ENCODE results near the gene GBE1.
"Not testable (repeated sequence)": the region's sequence is repeated elsewhere in the genome, so short reads cannot be mapped to it uniquely, and the experiment has no call there.

GBE1 gene

DNA sequence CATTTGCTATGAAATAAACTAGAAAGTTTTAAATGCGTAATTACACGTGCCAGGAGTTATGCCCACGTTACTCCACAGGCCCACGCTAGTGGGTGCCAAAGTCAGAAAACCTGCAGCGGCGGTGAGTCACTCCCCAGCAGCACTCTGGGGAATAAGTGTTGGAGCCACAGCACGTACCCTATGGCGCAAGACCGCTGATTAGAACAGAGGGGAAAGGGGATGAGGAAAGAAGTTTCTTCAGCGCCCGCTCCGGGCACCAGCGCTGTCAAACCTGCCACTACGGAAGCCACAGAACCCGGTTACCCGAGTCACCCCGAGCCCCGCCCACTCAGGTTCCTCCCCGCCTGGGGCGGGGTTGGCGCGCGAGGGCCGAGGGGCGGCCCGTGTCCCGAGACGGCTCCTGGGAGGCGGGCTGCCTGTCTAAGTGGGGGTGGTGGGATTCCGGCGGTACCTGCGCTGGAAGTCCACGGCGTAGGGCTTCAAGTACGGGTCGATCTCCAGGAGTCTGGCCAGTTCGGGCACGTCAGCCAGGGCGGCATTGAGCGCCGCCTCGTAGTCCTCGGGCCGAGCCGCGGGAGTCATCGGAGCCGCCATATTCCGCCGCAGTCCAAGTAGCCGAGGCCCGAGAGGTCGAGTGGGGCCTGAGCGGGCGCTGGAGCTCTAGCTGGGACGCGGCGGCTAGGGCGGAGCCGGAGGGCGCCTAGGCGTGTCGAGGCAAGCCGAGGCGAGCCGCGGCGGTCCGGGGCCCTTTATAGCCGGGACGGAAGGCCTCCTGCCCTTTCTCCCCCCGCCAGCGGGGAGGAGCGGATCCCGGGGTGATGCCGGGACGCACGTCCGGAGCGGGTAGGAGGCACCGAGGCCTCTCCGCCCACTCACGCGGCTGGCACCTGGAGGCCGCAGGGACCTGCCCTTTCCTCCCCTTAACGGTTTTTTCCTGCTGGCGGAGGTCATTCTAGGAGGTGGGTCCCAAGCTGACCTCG is at the start of gene GBE1:
GBE1 (minus strand) TSS at position 722 of the 980 bp plus-strand sequence; CDS start at position 594, 128 bp downstream.
- peak; percentile 82 for FAIRE-seq

DNA sequence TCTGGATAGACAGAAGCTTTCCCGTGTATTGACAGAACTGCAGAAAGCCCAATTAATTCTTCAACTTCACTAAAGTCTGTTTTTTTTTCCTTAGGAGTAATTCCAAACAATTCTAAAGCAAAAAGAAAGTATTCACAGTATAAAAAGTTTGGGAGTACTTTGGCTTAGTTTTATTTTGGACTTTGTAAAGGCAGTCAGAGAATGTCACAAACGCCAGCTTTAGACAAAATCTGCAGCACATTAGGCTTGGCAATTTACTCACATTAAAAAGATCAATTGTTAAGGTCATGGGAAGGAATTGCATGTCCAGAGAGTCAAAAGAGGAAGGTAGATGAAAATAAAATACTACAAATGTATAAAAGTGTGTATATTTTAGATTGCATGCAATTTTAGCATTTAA is 47.5 kb upstream of the GBE1 start:
- FAIRE-seq: no peak

DNA sequence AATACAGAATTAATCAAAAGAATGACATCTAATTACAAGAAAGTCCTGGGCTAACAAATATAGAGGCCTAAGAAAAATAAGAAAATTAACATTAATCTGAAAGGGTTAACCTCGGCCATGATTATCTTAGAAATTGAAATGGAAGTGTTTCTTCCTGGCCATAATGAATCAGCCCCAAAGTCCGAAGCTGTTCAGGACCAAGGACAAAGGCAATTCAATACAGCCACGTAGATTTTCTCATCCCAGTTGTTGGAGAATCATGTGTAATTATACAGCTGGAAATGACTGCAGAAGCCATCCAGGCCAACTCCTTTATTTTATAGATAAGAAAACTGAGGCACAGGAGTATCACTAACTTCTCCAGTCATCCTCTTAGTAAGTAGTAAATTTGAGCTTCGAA is 38.0 kb upstream of the GBE1 start:
- FAIRE-seq: no peak

DNA sequence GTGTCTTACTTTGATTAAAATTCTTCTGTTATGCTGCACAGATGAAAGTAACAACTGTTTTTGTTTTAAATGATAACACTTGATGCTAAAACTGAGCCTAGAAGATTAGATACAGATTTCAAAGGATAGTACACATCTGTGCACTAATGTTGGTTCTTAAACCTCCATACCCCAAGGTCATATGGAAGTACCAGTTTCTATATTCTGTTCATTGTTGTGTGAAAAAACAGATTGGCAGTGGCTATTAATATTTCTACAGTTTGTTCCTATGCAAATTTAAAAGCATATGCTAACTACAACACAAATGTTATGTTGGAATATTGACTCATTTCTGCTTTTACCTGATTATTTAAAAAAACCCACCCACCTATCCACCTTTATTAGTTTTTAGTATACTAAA is 32.0 kb upstream of the GBE1 start:
- FAIRE-seq: no peak

DNA sequence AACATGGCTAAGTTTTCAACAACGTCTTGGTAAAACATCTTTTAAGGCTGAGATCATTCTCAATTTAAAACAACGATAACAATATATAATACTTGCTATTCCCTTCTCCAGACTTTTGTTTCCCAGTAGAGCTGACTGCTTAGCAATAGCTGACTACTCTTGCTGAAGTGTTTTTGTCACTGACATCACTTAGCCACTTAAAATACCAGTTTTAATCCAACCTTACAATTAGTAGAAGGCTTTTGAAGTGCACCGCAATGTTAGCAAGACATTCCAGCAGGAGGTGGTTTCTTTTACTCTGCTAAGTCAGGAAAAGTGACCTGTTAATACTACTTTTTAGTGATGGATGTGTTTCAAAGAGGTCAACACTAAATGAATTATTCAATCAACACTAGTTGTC is 28.7 kb upstream of the GBE1 start:
- FAIRE-seq: no peak

DNA sequence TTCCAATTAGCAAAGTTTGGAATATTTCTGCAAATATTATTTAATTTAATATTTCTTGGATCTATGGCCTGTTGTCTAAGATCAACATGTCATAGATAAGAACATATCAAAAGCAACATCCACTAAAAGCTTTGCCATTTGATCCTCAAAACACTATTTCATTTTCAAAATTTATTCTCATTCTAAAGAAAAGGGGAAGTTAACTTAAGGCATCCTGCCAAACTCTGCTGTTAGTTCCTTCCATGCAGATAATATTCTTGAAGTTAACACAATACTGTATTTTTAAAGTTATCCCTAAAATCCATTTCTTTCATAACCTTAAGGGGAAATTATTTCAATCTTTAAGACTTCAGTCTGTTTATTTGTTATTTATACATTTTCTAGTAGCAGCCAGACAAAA is 28.2 kb upstream of the GBE1 start:
- no peak for FAIRE-seq

DNA sequence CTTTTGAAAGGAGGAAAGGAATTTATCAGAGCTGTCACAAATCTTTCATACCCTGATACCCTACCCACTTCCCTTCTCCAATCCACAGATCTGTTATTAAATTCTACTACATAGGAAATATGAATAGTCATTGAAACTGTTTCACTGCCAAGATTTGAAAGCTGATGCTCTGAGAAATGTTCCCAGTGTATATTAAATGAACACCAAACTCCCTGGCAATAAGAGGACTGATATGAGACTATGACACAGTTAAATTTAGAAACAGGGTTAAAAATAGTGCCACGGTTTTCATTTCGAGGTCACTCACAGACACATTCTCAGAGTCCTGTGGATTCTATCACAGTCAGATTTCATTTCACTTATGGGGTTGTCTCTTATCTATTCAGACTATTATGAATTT is 27.2 kb upstream of the GBE1 start:
- no peak for FAIRE-seq

DNA sequence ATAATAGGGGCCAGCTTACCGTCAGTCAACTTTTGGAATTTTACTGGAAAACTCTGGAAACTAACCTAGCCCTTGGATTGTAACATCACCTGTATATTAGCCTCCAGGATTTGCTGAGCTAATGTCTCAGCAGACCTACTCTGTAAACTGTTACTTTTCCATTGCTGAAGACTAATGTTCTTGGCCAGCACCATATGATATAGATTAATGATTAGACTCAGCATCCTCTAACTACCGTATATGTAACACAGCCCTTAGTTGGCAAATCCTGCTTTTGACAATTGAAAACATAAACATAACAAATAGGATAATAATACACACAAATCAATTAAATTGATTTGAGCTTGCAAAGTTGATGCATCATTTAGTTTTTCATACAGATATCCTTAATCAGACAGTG is 26.6 kb upstream of the GBE1 start:
- FAIRE-seq: no peak

DNA sequence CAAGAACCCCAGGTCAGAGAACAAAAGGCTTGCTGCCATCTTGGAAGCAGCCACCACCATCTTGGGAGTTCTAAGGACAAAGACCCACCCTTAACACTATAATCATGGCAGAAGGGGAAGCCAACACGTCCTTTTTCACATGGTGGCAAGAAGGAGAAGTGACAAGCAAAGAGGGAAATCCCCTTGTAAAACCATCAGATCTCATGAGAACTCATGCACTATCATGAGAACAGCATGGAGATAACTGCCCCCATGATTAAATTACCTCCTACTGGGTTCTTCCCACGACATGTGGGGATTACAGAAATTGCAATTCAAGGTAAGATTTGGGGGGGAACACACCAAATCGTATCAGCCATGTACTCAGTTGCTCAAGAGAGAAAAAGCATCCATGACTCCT is 21.1 kb upstream of the GBE1 start:
- no peak for FAIRE-seq

DNA sequence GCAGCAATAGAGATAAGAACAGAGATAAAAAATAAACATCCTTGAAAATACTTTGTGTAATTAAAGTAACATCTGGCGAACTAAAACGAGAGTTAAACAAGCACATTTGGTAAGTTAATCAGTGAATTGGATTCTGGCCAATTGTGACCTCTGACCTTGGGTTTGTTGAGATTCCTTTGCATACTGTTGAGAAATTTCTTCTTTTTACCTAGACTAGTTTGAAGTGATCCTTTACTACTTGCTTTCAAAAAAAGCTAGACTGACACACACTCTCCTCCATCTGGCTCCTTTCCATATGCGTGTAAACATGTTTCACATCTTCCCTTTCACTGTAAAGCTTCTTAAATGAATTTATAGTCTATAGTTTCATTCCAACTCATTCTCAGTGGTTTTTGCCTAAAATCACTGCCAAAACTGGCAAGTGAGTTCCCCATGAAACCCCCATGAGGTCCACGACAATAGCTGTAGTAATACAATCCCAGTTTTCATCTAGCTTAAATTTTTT is 17.3 kb upstream of the GBE1 start:
- FAIRE-seq: no peak

DNA sequence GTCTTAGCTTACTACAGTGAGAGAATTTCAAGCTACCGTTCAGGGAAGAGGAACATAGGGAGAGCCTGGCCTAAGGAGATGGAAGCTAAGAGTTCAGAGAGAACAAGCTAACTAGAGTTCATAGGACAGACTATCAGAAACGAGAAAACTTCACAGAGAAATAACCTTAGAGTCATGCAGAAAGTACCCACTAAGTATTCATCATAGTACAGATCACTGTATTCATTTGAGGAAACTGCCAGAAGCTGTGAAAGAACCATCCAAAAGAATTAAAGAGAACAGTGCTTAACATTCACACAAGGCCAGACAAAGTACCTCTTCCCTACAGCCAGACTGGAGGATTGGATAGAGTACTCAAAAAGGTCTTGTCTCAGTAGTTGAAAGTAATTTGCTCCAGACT is 15.2 kb upstream of the GBE1 start:
- FAIRE-seq: no peak

DNA sequence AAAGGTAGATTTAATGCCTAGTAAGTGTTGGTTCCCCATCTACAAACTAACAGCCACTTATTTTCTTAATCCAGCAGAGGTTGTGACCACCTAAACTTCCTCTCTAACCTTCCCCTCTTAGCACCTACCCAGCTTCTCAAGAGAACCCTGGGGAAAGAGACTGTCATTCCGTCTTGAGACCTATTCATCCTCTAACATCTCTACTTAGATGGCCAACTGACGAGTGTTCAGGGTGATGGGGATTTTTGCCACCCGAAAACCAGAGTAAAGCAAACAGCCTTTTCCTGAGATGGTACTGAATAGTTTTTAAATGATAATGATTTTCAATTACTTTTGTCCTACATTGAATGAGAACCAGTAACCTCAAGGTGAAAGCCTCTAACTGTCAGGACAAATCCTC is 9.3 kb upstream of the GBE1 start:
- FAIRE-seq: no peak

DNA sequence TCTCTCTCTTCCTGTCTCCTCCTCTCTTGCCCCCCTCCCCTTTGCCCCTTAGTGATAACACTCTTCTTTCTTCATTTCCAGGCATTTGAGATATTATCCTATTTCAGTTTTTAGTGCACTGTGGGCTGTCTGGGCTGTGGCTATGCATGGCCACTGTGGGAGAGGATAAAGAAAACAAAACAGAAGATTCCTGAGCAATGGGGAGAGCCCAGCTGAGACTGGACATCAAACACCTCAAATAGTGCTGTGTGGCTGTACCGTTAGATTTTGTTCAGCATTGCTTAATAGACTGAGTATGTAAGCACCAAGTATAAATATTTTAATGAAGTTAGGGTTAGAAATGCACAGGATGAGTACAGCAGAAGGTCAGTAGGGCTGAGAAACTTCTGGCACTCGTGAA is 7.9 kb upstream of the GBE1 start:
- no peak for FAIRE-seq

DNA sequence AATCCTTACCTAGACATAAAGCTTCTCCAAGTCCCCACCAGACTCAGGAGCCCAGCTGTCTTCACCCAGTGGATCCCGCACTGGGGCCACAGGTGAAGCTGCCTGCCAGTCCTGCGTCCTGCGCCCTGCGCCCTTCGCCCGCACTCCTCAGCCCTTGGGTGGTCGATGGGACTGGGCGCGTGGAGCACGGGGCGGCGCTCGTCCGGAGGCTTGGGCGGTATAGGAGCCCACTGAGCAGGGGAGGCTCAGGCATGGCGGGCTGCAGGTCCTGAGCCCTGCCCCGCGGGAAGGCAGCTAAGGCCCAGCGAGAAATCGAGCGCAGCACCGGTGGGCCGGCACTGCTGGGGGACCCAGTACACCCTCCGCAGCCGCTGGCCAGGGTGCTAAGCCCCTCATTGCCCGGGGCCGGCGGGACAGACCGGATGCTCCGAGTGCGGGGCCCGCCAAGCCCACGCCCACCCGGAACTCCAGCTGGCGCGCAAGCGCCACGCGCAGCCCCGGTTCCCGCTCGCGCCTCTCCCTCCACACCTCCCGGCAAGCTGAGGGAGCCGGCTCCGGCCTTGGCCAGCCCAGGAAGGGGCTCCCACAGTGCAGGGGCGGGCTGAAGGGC is 5.9 kb upstream of the GBE1 start:
- FAIRE-seq: not testable (repeated sequence)

DNA sequence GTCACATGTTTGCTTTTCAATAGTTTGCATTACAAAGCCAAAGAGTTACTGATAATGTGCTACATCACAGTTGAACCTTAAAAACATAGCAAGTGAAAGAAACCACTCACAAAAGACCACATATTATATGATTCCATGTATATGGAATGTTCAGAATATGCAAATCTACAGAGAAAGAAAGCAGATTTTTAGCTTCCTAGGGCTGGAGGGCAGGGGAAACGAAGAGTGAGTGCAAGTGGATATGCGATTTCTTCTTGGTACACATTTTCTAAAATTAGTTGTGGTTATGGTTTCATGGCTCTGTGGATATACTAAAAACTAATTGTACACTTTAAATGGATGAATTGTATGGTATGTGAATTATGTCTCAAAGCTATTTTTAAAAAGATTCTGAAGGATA is 4.0 kb upstream of the GBE1 start:
- FAIRE-seq: no peak

DNA sequence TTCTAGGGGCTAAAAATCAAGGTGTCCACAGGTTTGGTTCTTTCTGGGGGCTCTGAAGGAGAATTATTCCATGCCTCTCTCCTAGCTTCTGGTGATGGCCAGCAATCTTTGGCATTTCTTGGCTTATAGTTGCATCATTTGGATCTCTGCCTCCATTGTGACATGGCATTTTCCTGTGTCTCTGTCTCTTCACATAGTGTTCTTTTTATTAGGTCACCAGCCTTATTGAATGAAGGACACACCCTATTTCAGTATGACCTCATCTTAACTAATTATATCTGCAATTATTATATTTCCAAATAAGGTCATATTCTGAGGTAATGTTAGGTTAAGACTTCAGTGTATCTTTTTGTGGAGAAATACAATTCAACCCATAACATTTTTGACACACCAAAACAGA is 3.2 kb upstream of the GBE1 start:
- FAIRE-seq: no peak

DNA sequence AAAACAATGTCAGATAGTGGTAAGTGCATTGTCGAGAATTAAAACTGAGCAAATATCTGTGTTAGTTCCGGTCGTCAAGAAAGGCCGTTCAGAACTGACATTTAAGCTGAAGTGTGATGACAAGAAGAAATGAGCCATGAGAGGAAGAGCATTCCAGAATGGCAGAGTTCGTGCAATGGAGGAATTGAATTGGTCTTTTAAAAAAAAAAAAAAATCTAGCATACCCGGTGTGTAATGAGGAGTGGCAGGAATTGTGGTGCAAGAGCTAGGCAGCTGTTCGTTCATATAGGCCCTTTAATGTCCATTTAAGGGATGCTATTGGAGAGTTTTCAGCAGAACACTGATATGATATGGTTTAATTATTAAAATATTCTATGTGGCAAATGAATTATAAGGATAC is 2.6 kb upstream of the GBE1 start:
- no peak for FAIRE-seq

DNA sequence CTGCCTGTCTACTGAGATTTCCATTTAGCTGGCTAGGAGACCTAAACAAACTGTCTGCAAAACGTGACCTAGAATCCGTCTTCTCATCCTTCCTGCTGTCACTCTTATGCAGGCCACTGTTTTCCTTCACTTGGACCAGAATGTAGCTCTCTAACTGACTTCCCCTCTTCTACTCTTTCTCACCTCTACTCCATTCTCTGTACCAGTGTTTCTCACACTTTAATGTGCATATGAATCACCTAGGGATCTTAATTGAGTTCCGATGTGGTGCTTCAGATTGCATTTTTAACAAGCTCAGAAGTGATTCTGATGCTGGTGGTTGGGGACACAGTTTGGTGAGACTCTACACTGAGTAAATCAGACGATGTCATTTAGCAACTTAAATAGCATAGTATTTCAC is 1.6 kb upstream of the GBE1 start:
- FAIRE-seq: no peak

DNA sequence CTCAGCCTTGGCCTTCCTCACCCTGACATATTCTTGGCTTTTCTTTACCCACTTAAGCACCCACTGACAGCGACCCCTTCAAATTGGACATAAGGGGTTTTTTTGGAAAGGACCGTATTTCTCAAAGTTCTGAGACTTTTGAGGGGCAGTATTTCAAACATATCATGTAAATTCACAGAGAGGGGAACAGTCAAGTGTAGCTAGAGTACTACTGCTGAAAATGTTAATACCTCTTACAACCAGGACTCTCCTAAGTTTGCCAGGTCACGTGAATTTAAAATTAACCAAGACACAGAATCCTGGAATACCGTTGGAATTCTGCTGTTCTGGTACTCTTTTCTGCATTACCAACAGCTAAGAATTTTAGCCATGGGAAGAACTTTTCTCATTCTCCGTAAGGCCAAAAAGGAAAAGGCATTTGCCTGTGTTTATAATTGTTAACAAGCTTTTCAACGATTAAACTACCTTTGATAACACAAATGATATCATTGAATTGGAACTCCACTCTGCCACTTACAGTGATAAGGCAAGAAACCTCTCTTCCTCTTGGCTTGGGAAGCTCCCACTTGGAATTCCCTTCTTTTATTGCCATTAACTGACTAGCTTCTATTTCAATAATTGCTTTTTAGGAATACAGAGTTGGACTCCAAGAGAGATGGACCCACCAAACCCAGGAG is 597 bp upstream of the GBE1 start:
- FAIRE-seq: no peak

DNA sequence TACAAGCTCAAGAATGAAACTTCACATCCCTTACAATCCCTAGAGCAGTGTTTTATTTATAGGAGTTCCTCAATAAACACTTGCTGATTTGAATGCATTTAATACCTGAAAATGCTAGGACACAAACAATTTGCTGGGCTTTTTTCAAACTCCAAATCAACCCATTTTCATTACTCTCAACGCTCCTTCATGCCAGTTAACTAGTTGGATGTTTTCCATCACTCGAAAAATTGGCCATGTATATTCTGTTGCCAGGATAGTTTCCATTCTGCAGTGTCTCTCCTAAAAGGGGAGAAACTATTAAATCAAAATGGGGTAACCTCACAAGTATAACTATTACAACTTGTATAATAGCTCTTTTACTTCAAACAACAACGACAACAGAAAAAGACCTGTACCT is 1.2 kb downstream of the GBE1 start:
- no peak for FAIRE-seq

DNA sequence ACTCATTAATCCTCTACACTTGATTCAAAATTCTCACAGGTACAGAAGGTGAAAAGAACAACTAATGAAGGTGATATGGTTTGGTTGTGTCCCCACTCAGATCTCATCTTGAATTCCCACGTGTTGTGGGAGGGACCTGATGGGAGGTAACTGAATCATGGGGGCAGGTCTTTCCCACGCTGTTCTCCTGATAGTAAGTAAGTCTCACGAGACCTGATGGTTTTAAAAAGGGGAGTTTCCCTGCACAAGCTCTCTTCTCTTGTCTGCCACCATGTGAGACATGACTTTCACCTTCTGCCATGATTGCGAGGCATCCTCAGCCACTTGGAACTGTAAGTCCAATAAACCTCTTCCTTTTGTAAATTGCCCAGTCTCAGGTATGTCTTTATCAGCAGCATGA is 2.7 kb downstream of the GBE1 start:
- not testable (repeated sequence) for FAIRE-seq

DNA sequence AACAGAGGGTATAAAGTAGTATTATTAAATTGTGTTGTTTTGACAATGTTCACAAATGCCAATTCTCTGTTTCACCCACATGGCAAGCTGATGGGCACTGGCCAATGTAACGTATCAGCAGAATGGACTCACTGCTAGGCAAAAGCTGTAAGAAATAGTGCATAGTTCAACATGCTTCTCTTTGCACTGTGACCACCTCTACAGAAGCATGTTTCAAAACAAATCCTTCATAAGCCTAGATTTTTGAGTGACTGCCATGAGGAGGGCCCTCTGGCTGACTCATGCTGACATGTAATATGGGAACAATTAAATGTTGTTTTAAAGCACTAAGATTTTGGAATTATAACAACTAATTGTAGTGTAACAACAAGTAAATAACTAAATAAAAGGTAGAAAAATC is 3.2 kb downstream of the GBE1 start:
- no peak for FAIRE-seq

DNA sequence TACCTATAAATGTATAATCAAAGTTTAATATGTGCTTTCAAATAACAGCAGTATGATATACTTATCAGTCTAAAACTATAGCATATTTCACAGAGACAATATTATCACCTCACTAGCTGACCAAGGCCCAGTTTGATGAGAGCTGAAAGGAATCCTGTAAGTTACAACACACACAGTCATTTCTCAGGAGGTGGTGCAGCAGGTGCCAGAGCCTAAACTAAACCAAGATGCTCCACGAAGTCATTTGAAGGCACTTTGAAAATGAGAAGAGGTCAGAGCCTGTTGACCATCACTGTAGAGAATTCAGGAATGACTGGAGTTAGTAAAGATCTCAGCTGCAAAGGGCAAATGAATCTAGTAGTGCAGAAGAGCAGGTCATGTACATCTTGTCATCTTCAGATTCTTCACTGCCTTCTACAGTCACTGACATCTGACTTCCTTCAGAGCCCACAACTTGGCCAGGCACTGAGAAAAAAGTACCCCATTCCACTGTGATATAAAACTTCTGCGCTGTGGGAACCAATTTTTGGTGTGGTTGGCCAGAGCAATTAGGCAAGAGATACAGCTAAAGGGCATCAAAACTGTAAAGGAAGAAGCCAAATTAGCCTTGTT is 7.9 kb downstream of the GBE1 start:
- FAIRE-seq: no peak

Data from G401.6 (cell line).